ENCODE data around the gene DNAH5. TPM values are rescaled to one million over a fixed set of nuclear protein-coding genes. Genes with fewer than 3 reads are reported as not detected.

Gene DNAH5
- total and polyA plus RNA-seq, 2 experiments from 2014 or later: 0.56 to 0.97 TPM

DNA sequence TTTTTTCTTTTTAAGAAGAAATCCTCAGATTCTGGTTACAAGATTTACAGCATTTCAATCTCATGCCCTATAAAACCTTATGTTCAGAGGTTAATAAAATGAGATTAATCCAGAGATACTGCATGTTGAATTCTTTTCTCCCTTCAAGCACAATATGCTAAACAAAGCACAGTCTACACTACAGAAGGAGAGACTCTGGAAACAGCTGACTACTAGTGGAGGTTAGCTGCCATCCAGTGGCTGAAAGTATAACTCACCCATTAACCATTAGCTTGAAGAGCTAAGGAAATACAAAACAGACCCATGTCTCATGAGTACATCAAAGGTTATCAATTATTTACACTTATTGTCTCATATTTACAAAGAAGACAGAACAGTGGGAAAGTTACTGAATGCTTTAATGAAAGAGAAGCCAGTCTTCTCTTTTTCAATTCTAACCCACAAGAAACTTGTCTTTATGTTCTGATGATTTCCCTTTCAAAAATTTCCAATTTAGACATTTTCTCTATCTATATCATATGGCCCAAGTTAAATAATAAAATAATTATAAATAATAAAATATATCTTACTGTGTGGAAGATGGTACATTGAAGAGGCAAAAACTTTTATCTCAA lies 12.7 kb upstream of the DNAH5 start (continued):
- peak; percentile 91 to 95 for TF ChIP-seq CTCF (conservative IDR thresholded peaks at IDR 0.05; ENCODE audit: low read depth in 2 of 2)
- no peak for TF ChIP-seq NANOG (IDR thresholded peaks at IDR 0.05; ENCODE audit: borderline replicate concordance)
- TF ChIP-seq, protein P1, sequence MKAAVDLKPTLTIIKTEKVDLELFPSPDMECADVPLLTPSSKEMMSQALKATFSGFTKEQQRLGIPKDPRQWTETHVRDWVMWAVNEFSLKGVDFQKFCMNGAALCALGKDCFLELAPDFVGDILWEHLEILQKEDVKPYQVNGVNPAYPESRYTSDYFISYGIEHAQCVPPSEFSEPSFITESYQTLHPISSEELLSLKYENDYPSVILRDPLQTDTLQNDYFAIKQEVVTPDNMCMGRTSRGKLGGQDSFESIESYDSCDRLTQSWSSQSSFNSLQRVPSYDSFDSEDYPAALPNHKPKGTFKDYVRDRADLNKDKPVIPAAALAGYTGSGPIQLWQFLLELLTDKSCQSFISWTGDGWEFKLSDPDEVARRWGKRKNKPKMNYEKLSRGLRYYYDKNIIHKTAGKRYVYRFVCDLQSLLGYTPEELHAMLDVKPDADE (IDR thresholded peaks at IDR 0.05): no peak

DNA sequence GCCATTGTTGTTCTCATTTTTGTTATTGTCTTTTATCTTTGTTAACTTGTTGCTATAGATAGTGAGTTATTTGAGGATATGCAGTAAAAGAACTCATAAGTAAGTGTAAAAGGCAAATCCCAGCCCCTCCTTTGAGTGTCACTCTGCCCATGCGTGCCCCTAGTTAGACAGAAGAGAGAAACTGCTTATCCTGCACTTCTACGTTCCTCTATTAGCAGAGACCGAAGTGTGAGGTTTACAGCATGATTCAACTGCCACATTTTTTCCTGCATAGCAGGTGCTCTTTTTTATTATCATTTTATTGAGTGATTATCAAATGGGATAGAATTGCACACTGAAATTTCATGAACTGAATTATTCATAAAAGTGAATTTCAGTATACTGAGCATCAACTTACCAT lies 12.0 kb upstream of the DNAH5 start:
- TF ChIP-seq EZH2phosphoT487 (IDR thresholded peaks at IDR 0.05; ENCODE audit: unreplicated experiment): no peak
- no peak for TF ChIP-seq CREB1 (CRISPR knock-in tag; IDR thresholded peaks at IDR 0.05; ENCODE audit: low read depth)
- TF ChIP-seq ZNF331 (CRISPR knock-in tag; IDR thresholded peaks at IDR 0.05; ENCODE audit: low read depth): no peak
- no peak for TF ChIP-seq ZNF114 (CRISPR knock-in tag; IDR thresholded peaks at IDR 0.05)
- no peak for TF ChIP-seq POLR2AphosphoS5 (IDR thresholded peaks at IDR 0.05; ENCODE audit: low read depth)
- TF ChIP-seq, protein P1 (IDR thresholded peaks at IDR 0.05): no peak
- no peak for TF ChIP-seq CTCF (conservative IDR thresholded peaks at IDR 0.05; ENCODE audit: low read depth in 2 of 2)
- TF ChIP-seq, protein P2, sequence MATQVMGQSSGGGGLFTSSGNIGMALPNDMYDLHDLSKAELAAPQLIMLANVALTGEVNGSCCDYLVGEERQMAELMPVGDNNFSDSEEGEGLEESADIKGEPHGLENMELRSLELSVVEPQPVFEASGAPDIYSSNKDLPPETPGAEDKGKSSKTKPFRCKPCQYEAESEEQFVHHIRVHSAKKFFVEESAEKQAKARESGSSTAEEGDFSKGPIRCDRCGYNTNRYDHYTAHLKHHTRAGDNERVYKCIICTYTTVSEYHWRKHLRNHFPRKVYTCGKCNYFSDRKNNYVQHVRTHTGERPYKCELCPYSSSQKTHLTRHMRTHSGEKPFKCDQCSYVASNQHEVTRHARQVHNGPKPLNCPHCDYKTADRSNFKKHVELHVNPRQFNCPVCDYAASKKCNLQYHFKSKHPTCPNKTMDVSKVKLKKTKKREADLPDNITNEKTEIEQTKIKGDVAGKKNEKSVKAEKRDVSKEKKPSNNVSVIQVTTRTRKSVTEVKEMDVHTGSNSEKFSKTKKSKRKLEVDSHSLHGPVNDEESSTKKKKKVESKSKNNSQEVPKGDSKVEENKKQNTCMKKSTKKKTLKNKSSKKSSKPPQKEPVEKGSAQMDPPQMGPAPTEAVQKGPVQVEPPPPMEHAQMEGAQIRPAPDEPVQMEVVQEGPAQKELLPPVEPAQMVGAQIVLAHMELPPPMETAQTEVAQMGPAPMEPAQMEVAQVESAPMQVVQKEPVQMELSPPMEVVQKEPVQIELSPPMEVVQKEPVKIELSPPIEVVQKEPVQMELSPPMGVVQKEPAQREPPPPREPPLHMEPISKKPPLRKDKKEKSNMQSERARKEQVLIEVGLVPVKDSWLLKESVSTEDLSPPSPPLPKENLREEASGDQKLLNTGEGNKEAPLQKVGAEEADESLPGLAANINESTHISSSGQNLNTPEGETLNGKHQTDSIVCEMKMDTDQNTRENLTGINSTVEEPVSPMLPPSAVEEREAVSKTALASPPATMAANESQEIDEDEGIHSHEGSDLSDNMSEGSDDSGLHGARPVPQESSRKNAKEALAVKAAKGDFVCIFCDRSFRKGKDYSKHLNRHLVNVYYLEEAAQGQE (IDR thresholded peaks at IDR 0.05; ENCODE audit: unreplicated experiment): no peak
- no peak for TF ChIP-seq JUNB (IDR thresholded peaks at IDR 0.05; ENCODE audit: unreplicated experiment)
- H3K36me3 Mint-ChIP-seq (ENCODE audit: low read depth): no peaks in the 10 kb centered on the region
- H3K9me2 ChIP-seq (ENCODE audit: insufficient read depth): no peaks in the 10 kb centered on the region
- no peaks in the 10 kb centered on the region for H4K20me1 ChIP-seq (replicated peaks; ENCODE audit: insufficient read depth)
- no peaks in the 10 kb centered on the region for H3K36me3 ChIP-seq (ENCODE audit: insufficient read depth)
- H3K27me3 Mint-ChIP-seq (ENCODE audit: insufficient read depth, low read depth, poor library complexity): no peaks in the 10 kb centered on the region
- no peaks in the 10 kb centered on the region for H3K27me3 ChIP-seq (ENCODE audit: insufficient read depth)
- DNase-seq (ENCODE audit: low spot score) (no peak), ATAC-seq (no peak)
- no peaks in the 10 kb centered on the region for H3K4me1 ChIP-seq (ENCODE audit: insufficient read depth)
- H3F3A ChIP-seq (replicated peaks; ENCODE audit: low read depth): no peaks in the 10 kb centered on the region
- no peak overlapping the region for H3K4me2 ChIP-seq
- H3K27ac Mint-ChIP-seq: no peak overlapping the region
- H3K4me1 Mint-ChIP-seq: peaks cover 2% of the 10 kb centered on the region; the same call in 1 of the 3 replicates
- H3K4me3 Mint-ChIP-seq: no peak overlapping the region
- H3K27ac ChIP-seq (ENCODE audit: low read depth): no peak overlapping the region
- H3K79me2 ChIP-seq (replicated peaks; ENCODE audit: insufficient read depth): no peaks in the 10 kb centered on the region
- no peak overlapping the region for H2AFZ ChIP-seq
- no peak overlapping the region for H3K4me3 ChIP-seq
- H3K9me3 Mint-ChIP-seq: no peaks in the 10 kb centered on the region

Measured in GM23338 (cell line).